Heart right ventricle (tissue), 16 donors: ENCODE results near the gene KIF15. TPM values are rescaled to one million over a fixed set of nuclear protein-coding genes. Genes with fewer than 3 reads are reported as not detected.

ENCODE experiments used
- ATAC-seq, 8 donors: fragments of 200-7000 bp; cut with Tn5 transposase; one replicate each; pipeline ENCODE4 v1.9.1; 2020; ENCODE audit warnings: mild to moderate bottlenecking in 8 of 8, moderate library complexity in 8 of 8, moderate number of reproducible peaks in 1 of 8
- DNase-seq, 2 donors: peaks; one replicate each; pipeline ENCODE4 v3.0.0-alpha.2; 2020
- H3K27ac ChIP-seq, 10 donors: fragments of 200-600 bp; sonication (generic) in 2 of 10; one replicate each; pipeline versions ENCODE4 v1.5.0 to v1.8.0; 2020 to 2022; ENCODE audit warnings: mild to moderate bottlenecking in 3 of 10
- H3K27me3 ChIP-seq, 7 donors: fragments of 200-600 bp; one replicate each; pipeline ENCODE4 v1.8.0; 2021 to 2022; ENCODE audit warnings: mild to moderate bottlenecking in 2 of 7
- H3K36me3 ChIP-seq, 9 donors: fragments of 200-600 bp; sonication (generic) in 1 of 9; one replicate each; pipeline versions ENCODE4 v1.5.0 to v1.8.0; 2020 to 2022; ENCODE audit warnings: mild to moderate bottlenecking in 2 of 9
- H3K4me1 ChIP-seq, 9 donors: fragments of 200-600 bp; sonication (generic) in 1 of 9; one replicate each; pipeline versions ENCODE4 v1.5.0 to v1.8.0; 2020 to 2022; ENCODE audit warnings: mild to moderate bottlenecking in 4 of 9
- H3K4me3 ChIP-seq, 10 donors: fragments of 200-600 bp; sonication (generic) in 2 of 10; one replicate each; pipeline versions ENCODE4 v1.5.0 to v1.8.0; 2020 to 2022; ENCODE audit warnings: mild to moderate bottlenecking in 7 of 10, moderate library complexity in 2 of 10
- H3K9me3 ChIP-seq, 11 donors: fragments of 200-600 bp in 10 of 11; sonication (generic) in 2 of 11; one replicate each; pipeline versions ENCODE4 v1.5.0 to v1.8.0; 2013 to 2022; ENCODE audit warnings: mild to moderate bottlenecking in 2 of 11, control low read depth in 1 of 11, moderate library complexity in 1 of 11
- WGBS, 2 donors: extraction: QIAGEN DNeasy Blood & Tissue Kit; methylation state at CpG; one replicate each; pipeline ENCODE4 v1.1.7; 2013; ENCODE audit warnings: inconsistent platforms in 1 of 2; 5-methylcytosine and 5-hydroxymethylcytosine counted together
- intact Hi-C, 10 donors: fragments of 100-400 bp; cut with DNase I; formaldehyde crosslinking; loops; one replicate each; pipeline versions ENCODE4 v1.11.1 to v1.14.2; 2022
- polyA plus RNA-seq, 2 donors: library from polyadenylated mRNA; stranded (reverse); fragments of 200-250 nt; gene quantifications; one replicate each; pipeline ENCODE4 v1.2.3, GENCODE V29; 2013
- total RNA-seq, 10 donors: library from RNA; stranded (reverse); fragmentation: NEBNext Ultra II Directional in 3 of 10; extraction: Animal tissue kit (Norgen Biotek cat#: 25700) in 3 of 10; gene quantifications; one replicate each; pipeline versions ENCODE4 v1.2.1 to v1.2.4, GENCODE V29; 2021 to 2023
- TF ChIP-seq, protein P1 (sequence below), 9 donors: fragments of 200-600 bp; sonication (generic) in 2 of 9; IDR thresholded peaks; one replicate each; pipeline versions ENCODE4 v1.5.0 to v1.8.0; 2021 to 2022; ENCODE audit warnings: antibody characterized with exemption in 9 of 9, mild to moderate bottlenecking in 5 of 9, moderate library complexity in 1 of 9
- donor health status: Arrhythmogenic right ventricular cardiomyopathy.
- donor health status: ischemic (EF 13 %, LVEDD 7.1; RV severe dilation, severe dysfunction).
- donor health status: healthy with polysubstance abuse.
- donor health status: DM: no; HTN: yes; CAD: no.
- donor health status: DM: no; HTN: no; CAD: no.
- donor health status: ischemic (EF 25% LVEDD 6.9; RV normal size, moderate dysfunction).
- donor health status: ischemic (EF 25% LVEDD 5.7; RV mildly dilated, moderate dysfunction).
- donor health status: healthy.
- donor health status: DM: yes; HTN: yes; CAD: no.
- donor health status: Ischemic cardiomyopathy.
- donor health status: ischemic (EF 35%, LVEDD 5.7; RV mildly dilated, moderate dysfunction).
- donor health status: nonischemic (EF 11% LVEDD 7.7; RV severe dilation, severe dysfunction).
- donor health status: DM: yes; HTN: yes; CAD: no.
- donor health status: PGD.
- donor health status: ischemic (EF 29% LVEDD 5.4; RV normal size, mild dysfunction).
- donor health status: nonischemic (EF 23%, LVEDD 6.1; RV moderate dilation, normal function).

KIF15 gene
- total and polyA plus RNA-seq, 12 donors, result 0.17 to 1.9 (median 0.36) TPM

DNA sequence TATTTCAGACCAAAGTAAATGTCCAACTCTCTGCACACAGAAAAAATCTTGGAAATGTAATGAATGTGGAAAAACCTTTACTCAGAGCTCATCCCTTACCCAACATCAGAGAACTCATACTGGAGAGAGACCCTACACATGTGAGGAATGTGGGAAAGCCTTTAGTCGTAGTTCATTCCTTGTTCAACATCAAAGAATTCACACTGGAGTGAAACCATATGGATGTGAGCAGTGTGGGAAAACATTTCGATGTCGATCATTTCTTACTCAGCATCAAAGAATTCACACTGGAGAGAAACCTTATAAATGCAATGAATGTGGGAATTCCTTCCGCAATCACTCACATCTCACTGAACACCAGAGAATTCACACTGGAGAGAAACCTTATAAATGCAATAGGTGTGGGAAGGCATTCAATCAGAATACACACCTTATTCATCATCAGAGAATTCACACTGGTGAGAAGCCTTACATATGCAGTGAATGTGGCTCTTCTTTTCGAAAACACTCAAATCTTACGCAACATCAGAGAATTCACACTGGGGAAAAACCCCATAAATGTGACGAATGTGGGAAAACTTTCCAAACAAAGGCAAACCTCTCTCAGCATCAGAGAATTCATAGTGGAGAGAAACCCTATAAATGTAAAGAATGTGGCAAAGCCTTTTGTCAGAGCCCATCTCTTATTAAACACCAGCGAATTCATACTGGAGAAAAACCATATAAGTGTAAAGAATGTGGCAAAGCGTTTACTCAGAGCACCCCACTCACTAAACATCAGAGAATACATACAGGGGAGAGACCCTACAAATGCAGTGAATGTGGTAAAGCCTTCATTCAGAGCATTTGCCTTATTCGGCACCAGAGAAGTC is 40.1 kb upstream of the KIF15 start:
- intact Hi-C loops, result loop anchor here in 1 of 10 donors (10.0 kb wide), 1 partner anchor 143 kb away; the partner anchor contains the start of gene TMEM42
- Histone ChIP-seq H3K27ac (no peak overlapping the region), H3K36me3 (peaks cover 0 to 86% (median 45%) of the 10 kb centered on the region in 9 donors), H3K9me3 (peaks cover 13 to 100% (median 99%) of the 10 kb centered on the region in 11 donors), H3K27me3 (no peaks in the 10 kb centered on the region), H3K4me3 (no peak overlapping the region), H3K4me1 (no peaks in the 10 kb centered on the region)
- DNase-seq (no peak), ATAC-seq (no peak)
- TF ChIP-seq, protein P1, sequence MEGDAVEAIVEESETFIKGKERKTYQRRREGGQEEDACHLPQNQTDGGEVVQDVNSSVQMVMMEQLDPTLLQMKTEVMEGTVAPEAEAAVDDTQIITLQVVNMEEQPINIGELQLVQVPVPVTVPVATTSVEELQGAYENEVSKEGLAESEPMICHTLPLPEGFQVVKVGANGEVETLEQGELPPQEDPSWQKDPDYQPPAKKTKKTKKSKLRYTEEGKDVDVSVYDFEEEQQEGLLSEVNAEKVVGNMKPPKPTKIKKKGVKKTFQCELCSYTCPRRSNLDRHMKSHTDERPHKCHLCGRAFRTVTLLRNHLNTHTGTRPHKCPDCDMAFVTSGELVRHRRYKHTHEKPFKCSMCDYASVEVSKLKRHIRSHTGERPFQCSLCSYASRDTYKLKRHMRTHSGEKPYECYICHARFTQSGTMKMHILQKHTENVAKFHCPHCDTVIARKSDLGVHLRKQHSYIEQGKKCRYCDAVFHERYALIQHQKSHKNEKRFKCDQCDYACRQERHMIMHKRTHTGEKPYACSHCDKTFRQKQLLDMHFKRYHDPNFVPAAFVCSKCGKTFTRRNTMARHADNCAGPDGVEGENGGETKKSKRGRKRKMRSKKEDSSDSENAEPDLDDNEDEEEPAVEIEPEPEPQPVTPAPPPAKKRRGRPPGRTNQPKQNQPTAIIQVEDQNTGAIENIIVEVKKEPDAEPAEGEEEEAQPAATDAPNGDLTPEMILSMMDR (IDR thresholded peaks at IDR 0.05), result no peak
- WGBS, 2 donors, result 99% methylated on average over 10 of the region's 10 CpGs

DNA sequence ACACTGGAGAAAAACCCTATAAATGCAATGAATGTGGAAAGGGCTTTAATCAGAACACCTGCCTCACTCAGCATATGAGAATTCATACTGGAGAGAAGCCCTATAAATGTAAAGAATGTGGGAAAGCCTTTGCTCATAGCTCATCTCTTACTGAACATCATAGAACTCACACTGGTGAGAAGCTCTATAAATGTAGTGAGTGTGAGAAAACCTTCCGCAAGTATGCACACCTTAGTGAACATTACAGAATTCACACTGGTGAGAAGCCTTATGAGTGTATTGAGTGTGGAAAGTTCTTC is 39.5 kb upstream of the KIF15 start:
- ATAC-seq (no peak), DNase-seq (no peak)
- no peak overlapping the region for H3K27ac ChIP-seq
- WGBS, 2 donors, result 97 to 98% methylated on average over 1 of the region's 1 CpG
- TF ChIP-seq, protein P1 (IDR thresholded peaks at IDR 0.05), result no peak
- H3K4me3 ChIP-seq, result no peak overlapping the region
- H3K4me1 ChIP-seq, result no peaks in the 10 kb centered on the region
- H3K27me3 ChIP-seq, result no peaks in the 10 kb centered on the region
- intact Hi-C loops, result loop anchor here in 1 of 10 donors (10.0 kb wide), 1 partner anchor 143 kb away; the partner anchor contains the start of gene TMEM42
- H3K36me3 ChIP-seq, result peaks cover 0 to 80% (median 45%) of the 10 kb centered on the region in 9 donors
- H3K9me3 ChIP-seq, result peaks cover 13 to 100% (median 98%) of the 10 kb centered on the region in 11 donors

DNA sequence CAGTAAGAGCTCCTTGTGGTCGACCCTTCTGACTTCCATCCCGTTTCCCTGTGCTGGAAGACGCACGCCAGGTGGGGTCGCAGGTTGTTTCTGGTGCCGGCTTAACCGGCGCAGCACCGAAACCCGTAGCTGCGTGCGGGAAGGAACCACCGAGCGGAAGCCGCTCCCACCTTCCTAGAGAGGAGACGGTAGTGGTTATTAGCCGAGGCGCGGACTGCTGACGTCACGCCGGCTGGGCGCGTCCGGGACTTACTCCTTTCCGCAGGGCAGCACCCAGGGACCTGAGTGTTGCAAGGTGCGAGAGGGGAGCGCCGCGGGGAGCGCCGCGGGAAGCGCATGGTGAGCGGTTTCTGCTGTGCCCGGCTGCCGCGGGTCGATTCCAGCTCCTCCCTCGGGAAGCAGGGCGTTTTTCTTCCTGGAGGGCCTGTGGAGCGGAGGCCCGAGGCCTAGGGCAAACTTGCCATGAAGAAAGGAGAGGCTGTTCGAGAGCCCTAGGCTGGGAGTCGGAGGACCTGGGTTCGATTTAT is 32.1 kb upstream of the KIF15 start, which contains the start of gene ZNF501:
TSS of gene ZNF501 (plus strand) at position 252 of the 527 bp plus-strand sequence. CDS start 4,787 bp downstream, outside the sequence.
- DNase-seq (peak; percentile 93 to 96), ATAC-seq (peak; percentile 99 to 100 (median 100))
- Histone ChIP-seq H3K4me3 (peak within 1 kb of the TSS; percentile 61 to 91 (median 80)), H3K4me1 (peaks cover 0 to 11% (median 3%) of the 10 kb centered on the region in 9 donors), H3K9me3 (peaks cover 0 to 92% (median 74%) of the 10 kb centered on the region in 11 donors), H3K36me3 (peaks cover 0 to 53% (median 35%) of the 10 kb centered on the region in 9 donors), H3K27me3 (no peaks in the 10 kb centered on the region), H3K27ac (peak within 1 kb of the TSS in 9 of 10 donors; percentile 51 to 79 (median 63))
- WGBS, 2 donors, result 1% methylated on average over 46 of the region's 46 CpGs
- TF ChIP-seq, protein P1 (IDR thresholded peaks at IDR 0.05), result no peak
- intact Hi-C loops, result loop anchor here in 3 of 10 donors (1.0 to 10.0 kb wide), 4 partner anchors 17 to 135 kb away; partner anchors contain the start of genes ZNF502 (in 2 of the 3), KIAA1143 (in 1 of the 3), KIF15 (in 1 of the 3) and TMEM42 (in 1 of the 3)

DNA sequence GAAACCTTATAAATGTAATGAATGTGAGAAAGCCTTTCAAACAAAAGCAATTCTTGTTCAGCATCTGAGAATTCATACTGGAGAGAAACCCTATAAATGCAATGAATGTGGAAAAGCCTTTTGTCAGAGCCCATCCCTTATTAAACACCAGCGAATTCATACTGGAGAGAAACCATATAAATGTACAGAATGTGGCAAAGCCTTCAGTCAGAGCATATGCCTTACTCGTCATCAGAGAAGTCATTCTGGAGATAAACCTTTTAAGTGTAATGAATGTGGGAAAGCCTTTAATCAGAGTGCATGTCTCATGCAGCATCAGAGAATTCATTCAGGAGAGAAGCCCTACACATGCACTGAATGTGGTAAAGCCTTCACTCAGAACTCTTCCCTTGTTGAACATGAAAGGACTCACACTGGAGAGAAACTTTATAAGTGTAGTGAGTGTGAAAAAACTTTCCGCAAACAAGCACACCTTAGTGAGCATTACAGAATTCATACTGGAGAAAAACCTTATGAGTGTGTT is 26.9 kb upstream of the KIF15 start:
- H3K4me3 ChIP-seq, result no peak overlapping the region
- WGBS, 2 donors, result 99% methylated on average over 3 of the region's 3 CpGs

More for the DNA sequence above, 26.9 kb upstream of the KIF15 start:
- H3K27ac ChIP-seq, result no peak overlapping the region
- ATAC-seq (no peak), DNase-seq (no peak)
- intact Hi-C loops, result no loop called here
- H3K4me1 ChIP-seq, result peaks cover 0 to 8% (median 0%) of the 10 kb centered on the region in 9 donors
- peaks cover 0 to 75% (median 51%) of the 10 kb centered on the region in 9 donors for H3K36me3 ChIP-seq
- H3K9me3 ChIP-seq, result peaks cover 13 to 98% (median 83%) of the 10 kb centered on the region in 11 donors
- TF ChIP-seq, protein P1 (IDR thresholded peaks at IDR 0.05), result no peak
- H3K27me3 ChIP-seq, result no peaks in the 10 kb centered on the region
